ENCODE measurements around the gene IFNA17. TPM values are rescaled to one million over a fixed set of nuclear protein-coding genes. Genes with fewer than 3 reads are reported as not detected.

Gene IFNA17
- not detected for polyA plus RNA-seq

DNA sequence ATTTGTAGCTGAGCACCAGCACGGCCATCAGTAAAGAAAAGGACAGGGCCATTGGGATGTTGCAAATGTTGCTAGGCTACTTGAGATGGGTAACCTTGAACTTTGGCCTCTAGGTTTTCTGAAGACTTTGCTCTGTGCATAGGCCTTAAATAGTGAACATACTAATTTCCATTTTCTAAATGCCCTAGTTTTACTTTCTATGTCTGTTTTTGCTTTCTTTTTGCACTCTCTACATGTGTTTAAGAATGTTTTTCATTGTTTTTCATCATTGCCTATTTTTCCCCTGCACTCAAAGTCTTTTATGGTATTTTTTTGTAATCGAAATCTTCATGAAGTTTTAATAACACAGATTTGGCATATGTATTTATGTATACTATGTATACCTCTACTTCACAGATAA is at the start of gene IFNA17:
Gene IFNA17 (minus strand): TSS at position 101 of the 400 bp plus-strand sequence. CDS start 49 bp downstream, at position 52.
- Histone ChIP-seq H3K9me3 (ENCODE audit: control insufficient read depth in 2 of 2, insufficient read depth in 1 of 2, low read depth in 1 of 2, low read length in 1 of 2) (no peaks in the 10 kb centered on the region), H3K4me3 (ENCODE audit: low read depth in 1 of 2, low read length in 2 of 2) (no peak within 1 kb of the TSS)
- WGBS, 2 donors, result 81 to 85% methylated on average over 2 of the region's 2 CpGs

GRCh38 chr9:21268347-21268657 is 40.3 kb upstream of the IFNA17 start:
- H3K36me3 ChIP-seq (ENCODE audit: control insufficient read depth in 2 of 2, insufficient read depth in 2 of 2, low read length in 1 of 2), result no peaks in the 10 kb centered on the region
- H3K4me3 ChIP-seq (ENCODE audit: low read depth in 1 of 2, low read length in 2 of 2), result no peak overlapping the region
- WGBS, 2 donors, result 25 to 37% methylated on average over 2 of the region's 2 CpGs
- no peaks in the 10 kb centered on the region for H3K9me3 ChIP-seq (ENCODE audit: control insufficient read depth in 2 of 2, insufficient read depth in 1 of 2, low read depth in 1 of 2, low read length in 1 of 2)
- H3K27ac ChIP-seq (ENCODE audit: low read depth in 2 of 2, low read length in 1 of 2), result no peak overlapping the region
- peaks cover 0 to 2% of the 10 kb centered on the region in 2 donors for H3K4me1 ChIP-seq (ENCODE audit: control insufficient read depth in 2 of 2, insufficient read depth in 2 of 2, low read length in 1 of 2)
- no peaks in the 10 kb centered on the region for H3K27me3 ChIP-seq (ENCODE audit: control insufficient read depth in 1 of 2, insufficient read depth in 2 of 2, low read length in 2 of 2)

More for the DNA sequence above, at the start of gene IFNA17:
- Histone ChIP-seq H3K4me1 (ENCODE audit: control insufficient read depth in 2 of 2, insufficient read depth in 2 of 2, low read length in 1 of 2) (no peaks in the 10 kb centered on the region), H3K36me3 (ENCODE audit: control insufficient read depth in 2 of 2, insufficient read depth in 2 of 2, low read length in 1 of 2) (no peaks in the 10 kb centered on the region), H3K27ac (ENCODE audit: low read depth in 2 of 2, low read length in 1 of 2) (no peak within 1 kb of the TSS), H3K27me3 (ENCODE audit: control insufficient read depth in 1 of 2, insufficient read depth in 2 of 2, low read length in 2 of 2) (no peaks in the 10 kb centered on the region)

GRCh38 chr9:21267485-21268346 is 39.7 kb upstream of the IFNA17 start:
- WGBS, 2 donors, result 29 to 41% methylated on average over 4 of the region's 4 CpGs

DNA sequence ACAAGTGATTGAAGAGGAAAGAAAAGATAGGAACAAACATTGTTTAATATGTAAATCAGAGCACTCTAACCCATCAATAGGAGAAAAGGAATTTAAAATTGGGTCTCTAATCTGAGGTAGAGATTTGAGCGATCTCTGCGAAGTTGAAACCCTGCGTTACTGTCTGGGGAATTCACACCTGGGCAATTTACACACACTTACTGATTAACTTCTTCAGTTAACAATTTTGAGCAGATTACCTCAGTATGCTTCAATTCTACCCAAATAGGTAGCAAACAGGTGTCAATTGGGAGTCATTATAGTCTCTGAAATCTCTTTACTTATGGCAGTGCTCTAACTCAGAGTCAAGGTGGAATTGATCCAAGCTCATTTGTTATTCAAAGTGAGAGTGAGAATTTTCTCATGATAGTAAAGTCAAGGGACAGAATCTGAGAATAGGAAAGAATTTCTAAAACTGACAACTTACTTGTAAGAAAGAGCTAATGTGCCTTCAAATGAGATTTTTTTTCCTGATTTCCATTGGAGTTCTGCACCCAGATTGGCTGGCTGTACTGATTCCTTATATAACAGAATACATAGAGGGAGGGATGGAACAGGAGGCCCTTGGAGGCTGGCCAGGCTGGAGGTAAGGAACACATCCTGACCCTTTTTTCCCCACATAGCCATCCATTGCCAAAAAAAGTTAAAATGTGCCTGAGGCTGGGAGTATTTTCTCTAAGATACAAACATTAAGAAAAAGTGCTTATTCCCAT is 38.9 kb upstream of the IFNA17 start:
- Histone ChIP-seq H3K9me3 (ENCODE audit: control insufficient read depth in 2 of 2, insufficient read depth in 1 of 2, low read depth in 1 of 2, low read length in 1 of 2) (no peaks in the 10 kb centered on the region), H3K36me3 (ENCODE audit: control insufficient read depth in 2 of 2, insufficient read depth in 2 of 2, low read length in 1 of 2) (no peaks in the 10 kb centered on the region), H3K4me1 (ENCODE audit: control insufficient read depth in 2 of 2, insufficient read depth in 2 of 2, low read length in 1 of 2) (peaks cover 0 to 2% of the 10 kb centered on the region in 2 donors), H3K4me3 (ENCODE audit: low read depth in 1 of 2, low read length in 2 of 2) (no peak overlapping the region), H3K27me3 (ENCODE audit: control insufficient read depth in 1 of 2, insufficient read depth in 2 of 2, low read length in 2 of 2) (no peaks in the 10 kb centered on the region), H3K27ac (ENCODE audit: low read depth in 2 of 2, low read length in 1 of 2) (no peak overlapping the region)
- 45 to 71% methylated on average over 3 of the region's 3 CpGs for WGBS, 2 donors

More at GRCh38 chr9:21267485-21268346, 39.7 kb upstream of the IFNA17 start:
- peaks cover 0 to 2% of the 10 kb centered on the region in 2 donors for H3K4me1 ChIP-seq (ENCODE audit: control insufficient read depth in 2 of 2, insufficient read depth in 2 of 2, low read length in 1 of 2)
- no peak overlapping the region for H3K27ac ChIP-seq (ENCODE audit: low read depth in 2 of 2, low read length in 1 of 2)
- no peak overlapping the region for H3K4me3 ChIP-seq (ENCODE audit: low read depth in 1 of 2, low read length in 2 of 2)
- H3K27me3 ChIP-seq (ENCODE audit: control insufficient read depth in 1 of 2, insufficient read depth in 2 of 2, low read length in 2 of 2), result no peaks in the 10 kb centered on the region
- H3K9me3 ChIP-seq (ENCODE audit: control insufficient read depth in 2 of 2, insufficient read depth in 1 of 2, low read depth in 1 of 2, low read length in 1 of 2), result no peaks in the 10 kb centered on the region
- no peaks in the 10 kb centered on the region for H3K36me3 ChIP-seq (ENCODE audit: control insufficient read depth in 2 of 2, insufficient read depth in 2 of 2, low read length in 1 of 2)

DNA sequence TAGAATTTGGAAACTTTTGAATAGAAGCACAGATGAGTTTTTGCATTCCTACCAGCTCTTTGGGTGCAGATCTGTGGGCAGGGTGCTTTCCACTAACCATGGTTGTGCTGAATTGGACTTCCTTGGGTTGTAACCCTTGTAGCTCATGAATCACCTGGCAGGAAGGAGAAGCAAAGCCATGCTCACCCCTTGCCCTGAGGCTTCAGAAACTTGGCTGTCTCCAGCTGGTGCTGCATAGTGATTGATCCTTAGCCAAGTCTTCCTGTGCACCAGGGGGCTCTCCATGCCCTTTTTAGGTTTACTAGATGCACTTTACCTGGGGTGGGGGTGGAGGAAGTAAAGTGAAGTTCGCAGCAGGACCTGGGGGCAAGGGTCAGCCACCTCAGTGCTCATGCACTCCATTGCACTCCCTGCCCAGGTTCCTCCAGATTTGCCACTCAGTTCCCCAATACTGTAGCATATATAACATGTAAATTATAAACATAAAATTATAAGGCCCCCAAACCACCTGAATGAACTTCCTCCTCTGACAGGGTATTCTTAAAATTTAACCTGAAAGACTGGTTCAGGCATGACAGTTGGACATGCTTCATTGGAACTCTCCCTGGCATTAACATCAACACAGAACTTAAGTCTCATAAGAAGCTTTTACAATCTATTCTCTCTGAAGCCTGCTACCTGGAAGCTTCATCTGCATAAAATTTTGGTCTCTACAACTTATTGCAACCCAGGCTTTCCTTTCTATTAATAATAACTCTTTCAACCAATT is 37.6 kb upstream of the IFNA17 start:
- peaks cover 0 to 2% of the 10 kb centered on the region in 2 donors for H3K4me1 ChIP-seq (ENCODE audit: control insufficient read depth in 2 of 2, insufficient read depth in 2 of 2, low read length in 1 of 2)
- no peak overlapping the region for H3K4me3 ChIP-seq (ENCODE audit: low read depth in 1 of 2, low read length in 2 of 2)
- no peaks in the 10 kb centered on the region for H3K36me3 ChIP-seq (ENCODE audit: control insufficient read depth in 2 of 2, insufficient read depth in 2 of 2, low read length in 1 of 2)
- 24 to 36% methylated on average over 1 of the region's 1 CpG for WGBS, 2 donors
- no peaks in the 10 kb centered on the region for H3K27me3 ChIP-seq (ENCODE audit: control insufficient read depth in 1 of 2, insufficient read depth in 2 of 2, low read length in 2 of 2)
- H3K27ac ChIP-seq (ENCODE audit: low read depth in 2 of 2, low read length in 1 of 2), result peak overlapping the region; percentile 78 to 87
- H3K9me3 ChIP-seq (ENCODE audit: control insufficient read depth in 2 of 2, insufficient read depth in 1 of 2, low read depth in 1 of 2, low read length in 1 of 2), result no peaks in the 10 kb centered on the region

GRCh38 chr9:21255538-21256212 is 27.7 kb upstream of the IFNA17 start:
- H3K27ac ChIP-seq (ENCODE audit: low read depth in 2 of 2, low read length in 1 of 2), result no peak overlapping the region
- H3K27me3 ChIP-seq (ENCODE audit: control insufficient read depth in 1 of 2, insufficient read depth in 2 of 2, low read length in 2 of 2), result no peaks in the 10 kb centered on the region

DNA sequence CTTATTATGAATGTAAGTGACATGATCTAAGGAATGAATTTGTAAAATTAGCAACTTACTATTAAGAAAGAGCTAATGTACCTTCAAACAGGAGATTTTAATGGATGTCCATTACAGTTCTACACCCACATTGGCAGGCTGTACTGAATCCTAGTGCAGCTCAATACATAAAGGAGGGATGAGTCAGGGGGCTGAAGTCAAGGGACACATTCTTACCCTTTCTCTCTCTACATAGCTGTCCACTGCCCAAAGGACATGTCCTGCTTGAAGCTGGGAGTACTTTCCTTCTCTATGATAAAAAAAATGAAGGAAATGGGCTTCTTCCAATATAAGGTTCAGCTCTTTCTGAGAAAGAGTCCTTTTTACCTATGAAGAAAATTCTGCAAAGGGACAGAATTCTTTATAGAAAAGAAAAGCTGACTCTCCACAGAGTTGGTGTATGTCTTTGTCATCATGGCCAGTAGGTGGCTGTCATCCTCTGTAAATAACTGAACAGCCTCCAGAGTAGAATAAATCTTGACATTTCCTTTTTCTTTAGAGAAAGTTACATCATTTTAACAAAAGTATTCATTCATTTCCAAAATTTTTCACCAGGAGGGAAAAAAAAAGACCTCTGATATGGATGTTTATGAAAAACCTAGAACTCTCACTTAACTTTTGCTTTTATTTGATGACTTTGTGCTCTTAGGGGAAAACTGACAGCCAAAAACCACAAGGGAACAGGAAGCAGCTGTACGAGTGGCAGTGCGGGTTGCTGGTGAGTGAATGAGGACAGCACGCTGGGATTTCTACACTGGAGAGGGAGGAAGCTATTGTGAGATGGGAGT is 24.9 kb upstream of the IFNA17 start:
- 0% methylated on average over 3 of the region's 3 CpGs for WGBS, 2 donors
- H3K4me3 ChIP-seq (ENCODE audit: low read depth in 1 of 2, low read length in 2 of 2), result no peak overlapping the region
- no peaks in the 10 kb centered on the region for H3K27me3 ChIP-seq (ENCODE audit: control insufficient read depth in 1 of 2, insufficient read depth in 2 of 2, low read length in 2 of 2)

More at GRCh38 chr9:21255538-21256212, 27.7 kb upstream of the IFNA17 start:
- no peaks in the 10 kb centered on the region for H3K4me1 ChIP-seq (ENCODE audit: control insufficient read depth in 2 of 2, insufficient read depth in 2 of 2, low read length in 1 of 2)
- no peaks in the 10 kb centered on the region for H3K9me3 ChIP-seq (ENCODE audit: control insufficient read depth in 2 of 2, insufficient read depth in 1 of 2, low read depth in 1 of 2, low read length in 1 of 2)
- 83 to 87% methylated on average over 5 of the region's 5 CpGs for WGBS, 2 donors
- H3K4me3 ChIP-seq (ENCODE audit: low read depth in 1 of 2, low read length in 2 of 2), result no peak overlapping the region
- no peaks in the 10 kb centered on the region for H3K36me3 ChIP-seq (ENCODE audit: control insufficient read depth in 2 of 2, insufficient read depth in 2 of 2, low read length in 1 of 2)

DNA sequence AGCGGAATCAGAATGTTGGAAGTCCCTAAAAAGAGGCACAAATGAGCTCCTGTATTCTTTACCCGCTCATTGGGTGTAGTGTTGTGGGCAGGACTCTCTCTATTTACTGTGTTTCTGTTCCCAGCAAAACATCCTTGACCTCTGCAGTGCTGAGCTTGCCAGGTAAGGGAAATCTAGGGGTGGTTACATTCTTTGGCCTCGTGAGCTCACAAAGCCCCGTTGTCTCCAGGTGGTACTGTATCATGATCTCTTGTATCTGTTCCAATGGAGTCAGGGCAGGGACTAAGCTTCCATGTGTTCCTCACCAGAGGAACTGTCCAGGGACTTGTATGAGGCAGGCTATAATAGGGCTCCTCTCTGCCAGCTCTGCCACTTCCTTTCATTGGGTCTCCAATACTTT is 23.6 kb upstream of the IFNA17 start:
- Histone ChIP-seq H3K4me1 (ENCODE audit: control insufficient read depth in 2 of 2, insufficient read depth in 2 of 2, low read length in 1 of 2) (no peaks in the 10 kb centered on the region), H3K27ac (ENCODE audit: low read depth in 2 of 2, low read length in 1 of 2) (no peak overlapping the region), H3K27me3 (ENCODE audit: control insufficient read depth in 1 of 2, insufficient read depth in 2 of 2, low read length in 2 of 2) (no peaks in the 10 kb centered on the region), H3K9me3 (ENCODE audit: control insufficient read depth in 2 of 2, insufficient read depth in 1 of 2, low read depth in 1 of 2, low read length in 1 of 2) (no peaks in the 10 kb centered on the region), H3K4me3 (ENCODE audit: low read depth in 1 of 2, low read length in 2 of 2) (no peak overlapping the region), H3K36me3 (ENCODE audit: control insufficient read depth in 2 of 2, insufficient read depth in 2 of 2, low read length in 1 of 2) (no peaks in the 10 kb centered on the region)
- WGBS, 2 donors, result 56 to 70% methylated on average over 4 of the region's 4 CpGs

More for the DNA sequence above, 24.9 kb upstream of the IFNA17 start:
- no peaks in the 10 kb centered on the region for H3K36me3 ChIP-seq (ENCODE audit: control insufficient read depth in 2 of 2, insufficient read depth in 2 of 2, low read length in 1 of 2)
- H3K27ac ChIP-seq (ENCODE audit: low read depth in 2 of 2, low read length in 1 of 2), result no peak overlapping the region
- H3K4me1 ChIP-seq (ENCODE audit: control insufficient read depth in 2 of 2, insufficient read depth in 2 of 2, low read length in 1 of 2), result no peaks in the 10 kb centered on the region
- H3K9me3 ChIP-seq (ENCODE audit: control insufficient read depth in 2 of 2, insufficient read depth in 1 of 2, low read depth in 1 of 2, low read length in 1 of 2), result no peaks in the 10 kb centered on the region

Data from esophagus (tissue), 2 donors.